PC-3 (cell line): ENCODE measurements around the gene ADAMTS9.

Experiments
- CTCF ChIP-seq: fragments of 300-600 bp; sonication (generic); conservative IDR thresholded peaks from 2 replicates; pipeline ENCODE4 v1.5.1; 2017; ENCODE audit warnings: antibody characterized with exemption, low read depth, mild to moderate bottlenecking, low read length
- EZH2 ChIP-seq: fragments of 300-600 bp; sonication (generic); IDR thresholded peaks from one replicate; pipeline ENCODE4 v1.6.1; 2017; ENCODE audit warnings: antibody characterized with exemption, mild to moderate bottlenecking, low read length; ENCODE audit not compliant: unreplicated experiment

- TF ChIP-seq CTCF (no peak), EZH2 (no peak)
Measured at GRCh38 chr3:64685331-64685799, 2.4 kb downstream of the ADAMTS9 start.
